Astrocyte of the cerebellum (primary cell): ENCODE measurements around the gene KMT2C.

Source experiments
- DNase-seq: peaks from one replicate; pipeline ENCODE4 v3.0.0-alpha.2; 2011; ENCODE audit warnings: low read depth
- H3K4me3 ChIP-seq: 2 replicates; pipeline ENCODE4 v1.5.1; 2011; ENCODE audit warnings: mild to moderate bottlenecking, low read depth, low read length, moderate library complexity
- CTCF ChIP-seq: IDR thresholded peaks from 2 replicates; pipeline ENCODE4 v1.5.1; 2012; ENCODE audit warnings: low read length, low read depth, moderate library complexity, mild to moderate bottlenecking; ENCODE audit errors: missing control alignments
- in situ Hi-C: cut with HindIII; loops from 2 replicates; pipeline ENCODE4 v1.10.0; 2017; ENCODE audit warnings: low sequenced_read_pairs

KMT2C gene

GRCh38 chr7:152177681-152178404 lies 258.0 kb downstream of the KMT2C start:
- H3K4me3 ChIP-seq, result no peak overlapping the region
- no peak for DNase-seq
- no peak for TF ChIP-seq CTCF
- in situ Hi-C loops, result no loop called here

- in situ Hi-C loops, result no loop called here
- TF ChIP-seq CTCF, result no peak
- no peak for DNase-seq
- no peak overlapping the region for H3K4me3 ChIP-seq
Observed at GRCh38 chr7:152176797-152177196, 259.0 kb downstream of the KMT2C start.

- in situ Hi-C loops, result no loop called here
- no peak overlapping the region for H3K4me3 ChIP-seq
- no peak for DNase-seq
- no peak for TF ChIP-seq CTCF
Observed at GRCh38 chr7:152173372-152174070, 262.3 kb downstream of the KMT2C start.

GRCh38 chr7:152162287-152162686 lies 273.5 kb downstream of the KMT2C start:
- no peak for TF ChIP-seq CTCF
- no peak overlapping the region for H3K4me3 ChIP-seq
- no peak for DNase-seq
- in situ Hi-C loops, result no loop called here

GRCh38 chr7:152161171-152161570 lies 274.6 kb downstream of the KMT2C start:
- TF ChIP-seq CTCF, result no peak
- H3K4me3 ChIP-seq, result no peak overlapping the region
- in situ Hi-C loops, result no loop called here
- no peak for DNase-seq

- H3K4me3 ChIP-seq, result no peak overlapping the region
- TF ChIP-seq CTCF, result no peak
- in situ Hi-C loops, result no loop called here
- no peak for DNase-seq
Observed at GRCh38 chr7:152158801-152159587, 276.8 kb downstream of the KMT2C start.
